Esophagus mucosa (tissue), 1 donor: ENCODE data around the gene ZNF275. TPM values are rescaled to one million over a fixed set of nuclear protein-coding genes. Genes with fewer than 3 reads are reported as not detected.
"Not testable (repeated sequence)": the region's sequence is repeated elsewhere in the genome, so short reads cannot be mapped to it uniquely, and the experiment has no call there.

Experiments
- ATAC-seq: fragments of 200-7000 bp; cut with Tn5 transposase; one replicate; pipeline ENCODE4 v1.9.1; 2020
- total RNA-seq: library from RNA; stranded (reverse); gene quantifications from one replicate; pipeline ENCODE4 v1.2.4, GENCODE V29; 2023
- donor health status: DM: yes; HTN: yes; CAD: no.

Gene ZNF275
- total RNA-seq, 1 donor from 2014 or later = 1.6 TPM

GRCh38 chrX:153319295-153320046 is 14.5 kb upstream of the ZNF275 start:
- ATAC-seq = no peak

DNA sequence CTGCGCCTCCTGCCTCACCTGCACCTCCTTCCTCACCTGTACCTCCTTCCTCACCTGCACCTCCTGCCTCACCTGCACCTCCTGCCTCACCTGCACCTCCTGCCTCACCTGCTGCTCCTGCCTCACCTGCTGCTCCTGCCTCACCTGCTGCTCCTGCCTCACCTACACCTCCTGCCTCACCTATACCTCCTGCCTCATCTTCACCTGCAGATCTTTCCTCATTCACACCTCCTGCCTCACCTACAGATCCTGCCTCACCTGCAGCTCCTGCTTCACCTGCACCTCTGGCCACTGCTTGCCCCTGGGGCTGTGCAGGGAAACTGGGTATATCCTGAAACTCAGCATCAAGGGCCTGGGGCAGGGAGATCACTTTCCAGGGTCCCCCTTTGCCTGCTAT is 13.9 kb upstream of the ZNF275 start:
- ATAC-seq = not testable (repeated sequence)

DNA sequence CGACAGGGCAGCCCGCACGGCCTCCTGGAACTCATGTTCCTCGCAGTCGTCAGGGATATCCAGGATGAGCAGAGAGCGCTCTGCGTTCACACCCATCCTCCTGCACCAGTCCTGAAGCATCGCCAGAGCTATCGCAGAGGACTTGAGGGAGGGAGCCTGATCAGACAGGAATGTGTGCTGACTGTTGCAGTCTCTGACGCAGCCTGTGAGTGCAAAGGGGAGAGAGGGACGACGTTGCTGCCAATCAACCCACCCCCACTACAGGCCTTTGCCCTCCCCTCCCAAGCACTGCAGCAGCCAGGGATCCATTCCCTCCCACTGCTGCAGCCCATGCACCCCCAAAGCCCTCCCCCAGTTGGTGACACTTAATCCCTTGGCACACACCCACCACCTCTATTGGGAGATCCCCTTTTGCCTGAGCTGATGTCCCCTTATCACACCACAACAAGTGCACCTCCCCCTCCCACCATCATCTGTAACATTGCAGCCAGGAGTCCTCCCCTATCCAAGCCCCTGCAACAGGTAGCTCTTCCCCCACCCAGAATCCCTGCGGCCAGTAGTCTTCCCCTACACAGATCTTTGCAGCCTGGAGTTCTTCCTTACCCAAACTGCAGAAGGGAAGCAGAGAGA is 13.3 kb upstream of the ZNF275 start:
- ATAC-seq = no peak

- no peak for ATAC-seq
Measured at GRCh38 chrX:153321381-153322124, 12.4 kb upstream of the ZNF275 start, which contains the start of gene PNMA6F. Gene PNMA6F, minus strand, starts transcription at chrX:153321767. Its CDS starts 1,093 bp downstream, at chrX:153320674.

GRCh38 chrX:153327561-153327960 is 6.4 kb upstream of the ZNF275 start:
- no peak for ATAC-seq

DNA sequence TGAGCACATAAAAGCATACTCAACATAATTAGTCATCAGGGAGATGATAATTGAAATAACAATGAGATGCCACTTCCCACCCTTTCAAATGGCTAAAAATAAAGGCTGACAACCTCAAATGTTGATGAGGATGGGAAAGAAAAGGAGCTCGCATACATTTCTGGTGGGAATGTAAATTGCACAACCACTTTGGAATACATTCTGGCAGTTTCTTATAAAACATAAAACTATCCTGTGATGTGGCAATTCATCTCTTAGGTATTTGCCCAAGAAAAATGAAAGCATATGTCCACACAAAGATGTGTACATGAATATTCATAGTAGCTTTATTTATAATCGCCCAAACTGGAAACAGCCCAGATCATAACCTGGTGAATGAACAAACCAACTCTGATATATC is 687 bp upstream of the ZNF275 start:
- no peak for ATAC-seq

GRCh38 chrX:153334654-153335295 is 822 bp downstream of the ZNF275 start:
- ATAC-seq = no peak

DNA sequence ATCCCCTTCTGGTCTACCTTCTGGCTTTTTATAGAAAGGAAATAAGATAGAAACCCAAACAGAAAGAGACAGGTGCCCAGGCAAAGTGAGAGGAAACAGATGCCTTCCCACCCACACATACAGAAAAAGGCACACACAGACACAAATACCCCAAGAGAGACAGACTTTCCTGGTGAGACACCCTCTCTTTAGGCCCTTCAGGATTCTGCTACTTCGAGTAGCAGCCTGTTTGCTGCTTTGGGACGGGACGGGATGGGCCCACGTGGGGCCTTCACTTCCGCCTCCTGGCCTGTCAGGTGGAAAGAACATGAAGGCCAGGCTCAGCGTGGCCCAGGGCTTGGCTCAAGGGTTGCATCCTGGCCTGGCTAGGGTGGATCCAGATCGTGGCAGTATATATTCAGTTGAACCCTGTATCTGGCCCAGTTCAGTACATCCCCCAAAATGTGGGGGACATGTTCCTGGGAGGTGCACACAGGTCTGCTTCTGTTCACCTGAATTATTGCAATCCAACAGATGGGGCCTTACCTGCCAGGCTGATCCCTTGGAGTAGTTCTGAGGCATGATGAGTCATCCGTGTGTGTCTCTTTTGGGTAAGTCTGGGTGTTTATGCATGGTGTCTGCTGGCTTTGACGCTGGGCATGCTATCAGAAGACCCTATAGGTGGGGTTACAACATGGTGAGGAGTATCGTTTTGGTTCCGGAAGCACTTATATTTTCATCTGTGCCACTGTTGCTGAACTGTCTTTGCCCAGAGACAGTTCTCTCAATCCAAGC is 2.4 kb downstream of the ZNF275 start:
- no peak for ATAC-seq

GRCh38 chrX:153336988-153337387 is 3.0 kb downstream of the ZNF275 start:
- no peak for ATAC-seq

DNA sequence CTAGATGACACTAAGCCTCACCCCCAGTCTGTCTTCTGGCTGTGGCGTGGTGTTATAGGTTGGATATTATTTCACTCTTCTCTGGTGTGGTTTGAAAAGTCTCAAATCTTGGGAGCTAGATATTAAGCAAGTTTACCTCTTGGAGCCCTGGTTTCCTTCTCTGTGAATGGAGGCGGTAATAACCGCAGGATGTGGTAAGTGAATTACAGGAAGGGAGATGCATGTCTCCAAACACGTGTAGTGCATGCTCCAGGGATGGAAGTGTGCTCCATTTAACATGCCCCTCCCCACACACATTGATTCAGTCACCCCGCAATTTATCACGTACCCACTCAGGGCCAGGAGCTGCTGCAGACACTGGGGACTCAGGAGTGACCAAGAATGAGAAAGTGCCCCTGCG is 4.9 kb downstream of the ZNF275 start:
- ATAC-seq = no peak

- ATAC-seq = no peak
Measured at GRCh38 chrX:153339662-153340061, 5.7 kb downstream of the ZNF275 start.

DNA sequence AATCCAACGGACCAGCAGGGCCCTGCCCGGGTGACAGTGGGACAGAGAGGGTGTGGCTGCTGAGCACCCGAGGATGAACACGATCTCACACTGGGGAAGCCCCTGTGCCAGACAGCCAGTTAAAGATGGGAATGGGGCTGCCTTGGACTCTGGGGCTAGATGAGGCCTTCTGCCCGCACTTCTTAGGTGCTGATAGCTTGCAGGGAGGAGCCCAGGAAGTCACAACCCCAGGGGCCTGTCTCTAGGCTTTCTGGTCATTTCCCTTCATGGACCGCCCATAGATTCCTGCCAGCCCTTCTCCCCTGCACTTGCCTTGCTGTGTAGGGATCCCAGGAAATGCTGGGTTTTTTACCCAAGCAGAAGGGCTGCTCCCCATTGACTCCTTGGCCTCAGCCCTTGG is 6.2 kb downstream of the ZNF275 start:
- no peak for ATAC-seq

GRCh38 chrX:153342762-153343558 is 9.0 kb downstream of the ZNF275 start:
- ATAC-seq = no peak

GRCh38 chrX:153343674-153344073 is 9.7 kb downstream of the ZNF275 start:
- ATAC-seq = no peak

GRCh38 chrX:153347530-153347929 is 13.6 kb downstream of the ZNF275 start:
- ATAC-seq = no peak

DNA sequence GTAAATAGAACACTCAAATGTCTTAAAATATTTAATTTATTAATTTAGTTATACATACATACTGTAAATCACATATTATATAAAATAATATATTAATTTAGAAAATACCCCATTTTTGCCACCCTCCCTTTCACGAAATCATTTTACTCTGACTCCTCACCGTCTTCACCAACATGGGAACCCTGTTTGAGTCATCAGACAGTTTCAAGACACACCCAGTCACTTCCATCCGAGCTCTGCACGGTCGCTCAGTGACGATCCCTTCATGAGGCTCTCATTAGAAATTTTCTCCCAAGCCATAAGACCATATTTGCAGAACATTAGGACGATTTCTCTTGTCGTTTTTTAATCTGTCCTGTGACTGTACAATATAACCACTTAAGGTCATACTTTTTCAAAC is 14.5 kb downstream of the ZNF275 start:
- no peak for ATAC-seq

GRCh38 chrX:153349952-153350351 is 16.0 kb downstream of the ZNF275 start:
- ATAC-seq = no peak

DNA sequence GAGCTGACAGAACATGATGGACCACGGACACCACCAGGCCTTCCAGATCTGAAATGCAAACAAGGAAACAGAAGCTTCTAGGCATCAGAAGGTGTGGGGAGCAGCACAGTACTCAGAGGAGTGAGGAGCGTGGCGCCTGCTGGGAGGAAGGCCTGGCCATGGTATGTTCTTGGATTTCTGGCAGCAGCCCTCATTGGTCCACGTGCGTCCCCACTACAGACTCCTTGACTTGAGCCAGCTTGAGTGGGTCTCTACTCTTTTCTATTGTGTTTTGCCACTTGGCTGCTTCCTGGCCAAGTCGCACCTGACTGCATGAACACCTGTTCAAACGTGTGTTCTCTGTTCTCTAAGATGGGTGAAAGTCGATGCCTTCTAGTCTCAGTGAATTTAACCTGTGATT is 18.0 kb downstream of the ZNF275 start:
- no peak for ATAC-seq

- ATAC-seq = no peak
Measured at GRCh38 chrX:153352858-153353257, 18.9 kb downstream of the ZNF275 start.

DNA sequence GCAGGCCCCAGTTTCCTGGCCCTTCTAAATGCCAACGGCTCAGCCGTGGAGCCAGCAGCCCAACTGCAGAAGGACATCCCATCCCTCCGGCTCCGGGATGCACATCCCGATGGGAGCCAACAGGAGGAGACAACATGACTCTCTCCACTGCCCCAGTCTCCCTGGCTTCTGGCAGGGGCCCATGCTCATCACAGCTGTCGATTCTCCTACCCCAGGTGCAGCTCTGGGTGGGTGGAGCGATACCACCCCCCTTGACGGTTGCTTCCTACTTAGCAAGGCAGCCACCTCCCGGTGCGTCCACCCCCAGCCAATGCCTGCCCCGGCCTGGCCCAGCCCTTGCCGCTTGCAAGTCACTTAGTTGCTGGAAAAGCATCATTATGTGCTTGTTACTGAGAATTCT is 19.5 kb downstream of the ZNF275 start:
- ATAC-seq = no peak

DNA sequence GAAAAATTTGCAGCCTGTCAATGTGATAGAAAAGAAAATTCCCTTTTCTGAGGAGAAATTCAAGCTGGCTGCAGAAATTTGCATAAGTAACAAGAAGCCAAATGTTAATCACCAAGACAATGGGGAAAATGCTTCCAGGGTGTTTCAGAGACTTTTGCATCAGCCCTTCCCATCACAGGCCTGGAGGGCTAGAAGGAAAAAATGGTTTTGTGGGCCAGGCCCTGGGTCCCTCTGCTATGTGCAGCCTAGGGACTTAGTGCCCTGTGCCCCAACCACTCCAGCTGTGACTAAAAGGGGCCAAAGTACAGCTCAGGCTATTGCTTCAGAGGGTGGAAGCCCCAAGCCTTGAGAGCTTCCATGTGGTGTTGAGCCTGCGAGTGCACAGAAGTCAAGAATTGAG is 23.9 kb downstream of the ZNF275 start:
- no peak for ATAC-seq
